Neuronal stem cell (in vitro differentiated cells): ENCODE data around the gene ZNF579.

ENCODE experiments used
- DNase-seq: peaks from one replicate; pipeline ENCODE4 v3.0.0-alpha.2; 2013; ENCODE audit warnings: low spot score
- H2AFZ ChIP-seq: one replicate; pipeline ENCODE4 v1.6.1; 2013; ENCODE audit warnings: mild to moderate bottlenecking, low read length, inconsistent platforms
- H2AK5ac ChIP-seq: 2 replicates; pipeline ENCODE4 v1.6.1; 2013; ENCODE audit warnings: low read depth, mild to moderate bottlenecking, inconsistent platforms, low read length, moderate library complexity, mixed read lengths
- H2BK120ac ChIP-seq: 2 replicates; pipeline ENCODE4 v1.6.1; 2013; ENCODE audit warnings: low read depth, mild to moderate bottlenecking, inconsistent platforms, low read length, moderate library complexity, mixed read lengths
- H2BK12ac ChIP-seq: one replicate; pipeline ENCODE4 v1.6.1; 2013; ENCODE audit warnings: low read length, inconsistent platforms
- H2BK15ac ChIP-seq: 2 replicates; pipeline ENCODE4 v1.6.1; 2013; ENCODE audit warnings: mild to moderate bottlenecking, low read length, inconsistent platforms, mixed read lengths
- H2BK5ac ChIP-seq: one replicate; pipeline ENCODE4 v1.6.1; 2013; ENCODE audit warnings: inconsistent platforms, mild to moderate bottlenecking, low read length, moderate library complexity
- H3K14ac ChIP-seq: one replicate; pipeline ENCODE4 v1.6.1; 2013; ENCODE audit warnings: low read length, inconsistent platforms
- H3K18ac ChIP-seq: 2 replicates; pipeline ENCODE4 v1.6.1; 2013; ENCODE audit warnings: low read length, inconsistent platforms
- H3K23ac ChIP-seq: 2 replicates; pipeline ENCODE4 v1.6.1; 2013; ENCODE audit warnings: low read depth, mild to moderate bottlenecking, mixed read lengths, low read length, inconsistent platforms; ENCODE audit not compliant: poor library complexity
- H3K27ac ChIP-seq: replicated peaks from 3 replicates; pipeline ENCODE4 v1.5.1; 2013; ENCODE audit warnings: low read length, inconsistent platforms
- H3K27me3 ChIP-seq, 3 experiments: 2 replicates each; pipeline ENCODE4 v1.6.1; 2013; ENCODE audit warnings: low read length in 3 of 3, mild to moderate bottlenecking in 2 of 3, inconsistent platforms in 1 of 3, low read depth in 1 of 3, mixed read lengths in 1 of 3, moderate library complexity in 1 of 3; ENCODE audit not compliant: control insufficient read depth in 3 of 3, insufficient read depth in 3 of 3
- H3K36me3 ChIP-seq, 2 donors: replicated peaks in 1 of 2; 2 replicates each; pipeline ENCODE4 v1.6.1; 2013; ENCODE audit warnings: low read length in 2 of 2; ENCODE audit not compliant: control insufficient read depth in 2 of 2, insufficient read depth in 2 of 2
- H3K4ac ChIP-seq: 2 replicates; pipeline ENCODE4 v1.6.1; 2013; ENCODE audit warnings: inconsistent platforms, mild to moderate bottlenecking, low read length, moderate library complexity
- H3K4me1 ChIP-seq, 2 donors: 1 replicate in 1 of 2; 2 replicates in 1 of 2; pipeline ENCODE4 v1.6.1; 2013; ENCODE audit warnings: low read length in 2 of 2, low read depth in 1 of 2; ENCODE audit not compliant: control insufficient read depth in 2 of 2, insufficient read depth in 1 of 2
- H3K4me2 ChIP-seq: one replicate; pipeline ENCODE4 v1.6.1; 2013; ENCODE audit warnings: mild to moderate bottlenecking, low read length, inconsistent platforms; ENCODE audit not compliant: insufficient read depth, poor library complexity, severe bottlenecking
- H3K4me3 ChIP-seq, 2 donors: 2 replicates each; pipeline ENCODE4 v1.5.1; 2013; ENCODE audit warnings: low read length in 2 of 2, mild to moderate bottlenecking in 2 of 2, inconsistent platforms in 1 of 2, moderate library complexity in 1 of 2
- H3K79me1 ChIP-seq: one replicate; pipeline ENCODE4 v1.6.1; 2013; ENCODE audit warnings: low read depth, mild to moderate bottlenecking, inconsistent platforms, low read length, moderate library complexity
- H3K9ac ChIP-seq: one replicate; pipeline ENCODE4 v1.6.1; 2013; ENCODE audit warnings: mild to moderate bottlenecking, low read depth, low read length, inconsistent platforms; ENCODE audit not compliant: poor library complexity
- H3K9me3 ChIP-seq, 2 donors: replicated peaks in 1 of 2; 2 replicates each; pipeline versions ENCODE3 to v1.6.1; 2013; ENCODE audit warnings: low read length in 2 of 2, mild to moderate bottlenecking in 2 of 2, inconsistent platforms in 1 of 2, low read depth in 1 of 2, mixed read lengths in 1 of 2, moderate library complexity in 1 of 2; ENCODE audit not compliant: control insufficient read depth in 2 of 2, insufficient read depth in 1 of 2
- H4K8ac ChIP-seq: one replicate; pipeline ENCODE4 v1.6.1; 2013; ENCODE audit warnings: low read depth, mild to moderate bottlenecking, inconsistent platforms, low read length, moderate library complexity
- H4K91ac ChIP-seq: one replicate; pipeline ENCODE4 v1.6.1; 2013; ENCODE audit warnings: low read length, low read depth, mild to moderate bottlenecking, inconsistent platforms; ENCODE audit not compliant: poor library complexity
- WGBS, 2 donors: extraction: QIAGEN DNeasy Blood & Tissue Kit; methylation state at CpG; one replicate each; pipeline ENCODE4 v1.1.7; 2013; ENCODE audit warnings: missing lambda C conversion rate in 2 of 2, mixed read lengths in 1 of 2; ENCODE audit not compliant: insufficient read length in 2 of 2, insufficient replicate concordance in 1 of 2; ENCODE audit errors: extremely low coverage in 2 of 2; 5-methylcytosine and 5-hydroxymethylcytosine counted together

The ZNF579 gene

DNA sequence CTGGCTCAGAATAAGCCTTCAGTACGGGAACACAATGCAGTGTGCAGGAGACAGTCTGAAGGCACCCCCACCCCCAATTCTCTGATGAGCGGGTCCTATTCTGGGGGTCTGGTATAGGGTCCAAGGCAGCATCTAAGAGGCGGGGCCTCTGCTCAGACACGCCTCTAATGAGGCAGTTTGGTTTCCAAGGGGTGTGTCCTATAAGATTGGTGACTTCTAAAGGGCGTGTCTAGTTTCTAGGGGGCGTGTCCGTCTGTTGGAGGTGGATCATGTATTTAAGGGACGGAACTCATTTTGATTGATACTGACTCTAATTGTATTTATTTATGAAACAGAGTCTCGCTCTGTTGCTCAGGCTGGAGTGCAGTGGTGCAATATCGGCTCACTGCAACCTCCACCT, 10.0 kb upstream of the ZNF579 start:
- H3K18ac ChIP-seq = no peak overlapping the region
- H2BK15ac ChIP-seq = no peak overlapping the region
- H2BK12ac ChIP-seq = no peak overlapping the region
- H3K4me3 ChIP-seq = no peak overlapping the region
- no peak overlapping the region for H2BK5ac ChIP-seq
- H4K91ac ChIP-seq = no peak overlapping the region
- H4K8ac ChIP-seq = no peak overlapping the region
- peaks cover 13% of the 10 kb centered on the region in 2 donors for H3K4me1 ChIP-seq
- H3K4me2 ChIP-seq = no peak overlapping the region
- no peak overlapping the region for H2AFZ ChIP-seq
- peaks cover 0 to 2% of the 10 kb centered on the region in 2 donors for H3K9me3 ChIP-seq
- H3K27ac ChIP-seq = no peak overlapping the region
- WGBS, 2 donors = no CpG with 5 or more reads among the region's 10 CpGs
- no peak overlapping the region for H2AK5ac ChIP-seq
- H3K14ac ChIP-seq = no peak overlapping the region
- no peak overlapping the region for H2BK120ac ChIP-seq
- H3K9ac ChIP-seq = no peak overlapping the region
- no peaks in the 10 kb centered on the region for H3K79me1 ChIP-seq
- no peaks in the 10 kb centered on the region for H3K27me3 ChIP-seq
- H3K36me3 ChIP-seq = peaks cover 16 to 35% of the 10 kb centered on the region in 2 donors
- H3K23ac ChIP-seq = no peak overlapping the region
- DNase-seq = no peak
- H3K4ac ChIP-seq = no peak overlapping the region

GRCh38 chr19:55590109-55590508, 9.5 kb upstream of the ZNF579 start:
- H4K8ac ChIP-seq = no peak overlapping the region
- peak overlapping the region; percentile 25 for H2BK12ac ChIP-seq
- WGBS, 2 donors = no CpG with 5 or more reads among the region's 7 CpGs
- H3K4me3 ChIP-seq = no peak overlapping the region
- H3K9ac ChIP-seq = no peak overlapping the region
- H4K91ac ChIP-seq = no peak overlapping the region
- H3K4me2 ChIP-seq = no peak overlapping the region
- no peak overlapping the region for H2BK120ac ChIP-seq
- H3K18ac ChIP-seq = peak overlapping the region; percentile 31
- no peak overlapping the region for H2BK5ac ChIP-seq
- no peak overlapping the region for H3K23ac ChIP-seq
- no peak for DNase-seq
- H2AFZ ChIP-seq = no peak overlapping the region
- no peaks in the 10 kb centered on the region for H3K27me3 ChIP-seq
- H3K79me1 ChIP-seq = no peaks in the 10 kb centered on the region
- no peak overlapping the region for H2AK5ac ChIP-seq
- H3K4me1 ChIP-seq = peaks cover 15 to 17% of the 10 kb centered on the region in 2 donors
- no peak overlapping the region for H3K27ac ChIP-seq
- peaks cover 11 to 30% of the 10 kb centered on the region in 2 donors for H3K36me3 ChIP-seq
- H2BK15ac ChIP-seq = peak overlapping the region; percentile 82
- peaks cover 0 to 2% of the 10 kb centered on the region in 2 donors for H3K9me3 ChIP-seq
- no peak overlapping the region for H3K14ac ChIP-seq
- H3K4ac ChIP-seq = peak overlapping the region; percentile 46

GRCh38 chr19:55588738-55589137, 8.1 kb upstream of the ZNF579 start:
- Histone ChIP-seq H4K91ac (no peak overlapping the region), H2BK120ac (no peak overlapping the region), H2BK12ac (no peak overlapping the region), H2AK5ac (no peak overlapping the region), H3K36me3 (peaks cover 5 to 20% of the 10 kb centered on the region in 2 donors), H2BK5ac (no peak overlapping the region), H3K27me3 (no peaks in the 10 kb centered on the region), H4K8ac (no peak overlapping the region), H3K9ac (no peak overlapping the region), H3K4ac (no peak overlapping the region), H2AFZ (no peak overlapping the region), H3K4me2 (no peak overlapping the region), H2BK15ac (no peak overlapping the region), H3K14ac (no peak overlapping the region), H3K27ac (no peak overlapping the region), H3K4me1 (peaks cover 15 to 17% of the 10 kb centered on the region in 2 donors), H3K9me3 (no peaks in the 10 kb centered on the region), H3K23ac (no peak overlapping the region), H3K18ac (no peak overlapping the region), H3K4me3 (no peak overlapping the region), H3K79me1 (no peaks in the 10 kb centered on the region)
- DNase-seq = no peak
- WGBS, 2 donors = no CpG with 5 or more reads among the region's 8 CpGs

DNA sequence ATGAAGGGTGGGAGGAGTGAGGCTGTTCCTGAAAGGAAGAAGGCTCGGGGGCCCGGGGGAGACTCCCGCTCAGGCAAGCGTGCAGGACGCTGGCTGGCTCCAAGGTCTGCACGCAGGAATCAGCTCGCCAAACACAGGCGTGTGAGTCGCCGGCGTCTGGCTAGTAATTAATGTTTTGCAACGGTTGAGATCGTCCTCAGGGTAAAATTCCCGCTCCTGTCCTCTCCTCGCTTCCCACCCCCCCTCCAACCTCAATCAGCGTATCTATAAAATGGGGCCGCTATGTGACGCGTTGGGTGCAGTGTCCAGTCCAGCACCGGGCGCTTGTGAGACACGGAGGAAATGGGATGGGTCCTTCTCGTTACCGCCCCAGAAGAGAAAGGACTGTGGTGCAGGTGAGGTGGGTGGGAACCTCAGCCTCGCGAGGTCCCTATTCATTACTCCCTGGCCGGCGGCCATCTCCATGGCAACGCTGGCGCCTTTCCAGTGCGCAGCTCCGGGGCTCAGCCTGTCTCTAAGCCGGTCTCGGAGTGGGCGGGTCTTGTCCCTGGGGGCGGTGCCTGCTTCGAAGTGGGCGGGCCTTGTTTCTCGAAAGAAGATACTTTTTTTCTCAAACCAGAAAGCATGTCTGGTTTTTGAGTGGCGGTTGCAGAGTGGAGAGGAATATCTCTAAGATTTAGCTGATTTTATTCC, 6.5 kb upstream of the ZNF579 start:
- Histone ChIP-seq H3K14ac (no peak overlapping the region), H3K18ac (peak overlapping the region; percentile 95), H3K4me3 (peak overlapping the region; percentile 43 to 74), H2BK15ac (no peak overlapping the region), H2BK120ac (no peak overlapping the region), H2BK12ac (no peak overlapping the region), H3K4ac (peak overlapping the region; percentile 84), H3K23ac (no peak overlapping the region), H4K91ac (no peak overlapping the region), H3K36me3 (peaks cover 2 to 10% of the 10 kb centered on the region in 2 donors), H4K8ac (no peak overlapping the region), H3K4me2 (peak overlapping the region; percentile 82), H2AFZ (peak overlapping the region; percentile 82), H3K9me3 (no peaks in the 10 kb centered on the region), H3K27ac (peak overlapping the region; percentile 98), H3K79me1 (no peaks in the 10 kb centered on the region), H2BK5ac (no peak overlapping the region), H3K9ac (no peak overlapping the region), H3K27me3 (no peaks in the 10 kb centered on the region), H2AK5ac (peak overlapping the region; percentile 76), H3K4me1 (peaks cover 15 to 17% of the 10 kb centered on the region in 2 donors)
- peak; percentile 94 for DNase-seq
- no CpG with 5 or more reads among the region's 40 CpGs for WGBS, 2 donors
